B cell (primary cell): ENCODE data around the gene C2CD3. TPM values are rescaled to one million over a fixed set of nuclear protein-coding genes. Genes with fewer than 3 reads are reported as not detected.
"Not testable (repeated sequence)": the region's sequence is repeated elsewhere in the genome, so short reads cannot be mapped to it uniquely, and the experiment has no call there.

ENCODE experiments used
- ATAC-seq: fragments of 200-7000 bp; cut with Tn5 transposase; one replicate; pipeline ENCODE4 v1.10.0; 2021; ENCODE audit warnings: low read depth, mild to moderate bottlenecking, moderate number of reproducible peaks, moderate library complexity
- CTCF ChIA-PET: fragments of 350-600 bp; sonication (Branson Sonifier 250); formaldehyde crosslinking; loops from one replicate; lab custom pipeline; 2021; ENCODE audit warnings: antibody characterized with exemption, inconsistent platforms; lab: Charles Lee
- POLR2A ChIA-PET: fragments of 350-600 bp; sonication (Branson Sonifier 250); formaldehyde crosslinking; loops from one replicate; lab custom pipeline; 2021; ENCODE audit warnings: antibody characterized with exemption; lab: Charles Lee
- DNase-seq: peaks from one replicate; pipeline ENCODE4 v3.0.0; 2013
- H2AFZ ChIP-seq: 2 replicates; pipeline ENCODE4 v1.6.1; 2012; ENCODE audit warnings: mild to moderate bottlenecking, low read depth, low read length; ENCODE audit not compliant: insufficient read depth, poor library complexity, severe bottlenecking
- H3K27ac ChIP-seq, 2 donors: 1 replicate in 1 of 2; 2 replicates in 1 of 2; pipeline ENCODE4 v1.5.1; 2012 to 2013; ENCODE audit warnings: low read length in 2 of 2, mild to moderate bottlenecking in 2 of 2, moderate library complexity in 1 of 2
- H3K27me3 ChIP-seq, 4 experiments: fragments of 200-600 bp in 1 of 4; sonication (generic) in 1 of 4; replicated peaks in 1 of 4; 1 replicate in 2 of 4; 2 replicates in 2 of 4; pipeline versions ENCODE4 v1.6.1 to v1.7.0; 2013 to 2016; ENCODE audit warnings: low read length in 3 of 4, mild to moderate bottlenecking in 2 of 4, mixed read lengths in 1 of 4, moderate library complexity in 1 of 4; ENCODE audit not compliant: insufficient read depth in 4 of 4, control insufficient read depth in 3 of 4; ENCODE audit errors: control extremely low read depth in 1 of 4
- H3K36me3 ChIP-seq, 2 experiments: replicated peaks in 1 of 2; 1 replicate in 1 of 2; 2 replicates in 1 of 2; pipeline versions ENCODE4 v1.6.1 to v1.7.1; 2013; ENCODE audit warnings: low read length in 1 of 2; ENCODE audit not compliant: insufficient read depth in 2 of 2, control insufficient read depth in 1 of 2; ENCODE audit errors: control extremely low read depth in 1 of 2, extremely low read depth in 1 of 2
- H3K4me1 ChIP-seq, 2 donors: fragments of 200-600 bp in 1 of 2; sonication (generic) in 1 of 2; 1 replicate in 1 of 2; 2 replicates in 1 of 2; pipeline versions ENCODE4 v1.5.1 to v1.6.1; 2013 to 2017; ENCODE audit warnings: low read length in 2 of 2; ENCODE audit not compliant: control insufficient read depth in 2 of 2, insufficient read depth in 2 of 2
- H3K4me2 ChIP-seq: replicated peaks from 2 replicates; pipeline ENCODE3; 2012; ENCODE audit warnings: mild to moderate bottlenecking, low read depth, low read length; ENCODE audit not compliant: poor library complexity, severe bottlenecking
- H3K4me3 ChIP-seq, 5 experiments: fragments of 200-600 bp in 1 of 5; sonication (generic) in 1 of 5; 1 replicate in 3 of 5; 2 replicates in 2 of 5; pipeline versions ENCODE4 v1.5.1 to v1.7.0; 2011 to 2016; ENCODE audit warnings: low read length in 4 of 5, mild to moderate bottlenecking in 4 of 5, low read depth in 2 of 5, control low read depth in 1 of 5, moderate library complexity in 1 of 5; ENCODE audit not compliant: insufficient read depth in 1 of 5; ENCODE audit errors: control extremely low read depth in 1 of 5, extremely low read depth in 1 of 5
- H3K79me2 ChIP-seq: fragments of 200-600 bp; sonication (generic); one replicate; pipeline ENCODE4 v1.6.0; 2016; ENCODE audit warnings: low read length; ENCODE audit not compliant: control insufficient read depth, insufficient read depth
- H3K9ac ChIP-seq: fragments of 200-600 bp; sonication (generic); 2 replicates; pipeline ENCODE4 v1.6.1; 2017; ENCODE audit warnings: mild to moderate bottlenecking, low read length, moderate library complexity
- H3K9me3 ChIP-seq, 3 donors: one replicate each; pipeline versions ENCODE4 v1.6.1 to v1.7.1; 2013; ENCODE audit warnings: low read length in 2 of 3; ENCODE audit not compliant: control insufficient read depth in 2 of 3, insufficient read depth in 1 of 3; ENCODE audit errors: control extremely low read depth in 1 of 3
- H4K20me1 ChIP-seq: 2 replicates; pipeline ENCODE4 v1.6.0; 2012; ENCODE audit warnings: mild to moderate bottlenecking, low read length; ENCODE audit not compliant: insufficient read depth, control insufficient read depth, poor library complexity, severe bottlenecking
- H3K27ac Mint-ChIP-seq: one replicate; pipeline ENCODE4 v1.8.0; 2021; ENCODE audit warnings: mixed read lengths
- H3K27me3 Mint-ChIP-seq: one replicate; pipeline ENCODE4 v1.8.0; 2021; ENCODE audit warnings: mixed read lengths
- H3K4me1 Mint-ChIP-seq: one replicate; pipeline ENCODE4 v1.8.0; 2021; ENCODE audit warnings: mixed read lengths
- H3K4me3 Mint-ChIP-seq: one replicate; pipeline ENCODE4 v1.8.0; 2021; ENCODE audit warnings: mixed read lengths
- H3K9me3 Mint-ChIP-seq: one replicate; pipeline ENCODE4 v1.8.0; 2022; ENCODE audit warnings: mixed read lengths; ENCODE audit not compliant: insufficient read depth
- WGBS: methylation state at CpG from one replicate; pipeline ENCODE4 v1.1.5; 2013; ENCODE audit warnings: missing lambda C conversion rate; ENCODE audit not compliant: insufficient coverage; 5-methylcytosine and 5-hydroxymethylcytosine counted together
- intact Hi-C: fragments of 100-400 bp; cut with micrococcal nuclease; formaldehyde crosslinking; loops from one replicate; pipeline ENCODE4 v1.10.0; 2022
- polyA plus RNA-seq: library from polyadenylated mRNA; depleted of rRNA; stranded (reverse); fragments of >200 nt; gene quantifications from 2 replicates; pipeline ENCODE4 v1.2.3, GENCODE V29; 2012
- total RNA-seq, 2 donors: library from RNA; stranded (reverse); fragments of 120-200 nt in 1 of 2; gene quantifications; 1 replicate in 1 of 2; 2 replicates in 1 of 2; pipeline versions ENCODE4 v1.2.3 to v1.2.4, GENCODE V29; 2013 to 2022

Gene C2CD3
- total and polyA plus RNA-seq, 2 donors (not counting 1 experiment from before 2014, with no cell fraction given): 19.8 to 69.0 TPM

GRCh38 chr11:74063628-74064027 is 107.2 kb downstream of the C2CD3 start:
- H3K9me3 Mint-ChIP-seq, H3K79me2 ChIP-seq, H3K27ac ChIP-seq, H4K20me1 ChIP-seq, intact Hi-C loops, H3K4me3 ChIP-seq, H3K27ac Mint-ChIP-seq, DNase-seq, H3K36me3 ChIP-seq, H2AFZ ChIP-seq, ATAC-seq, H3K4me3 Mint-ChIP-seq, H3K27me3 Mint-ChIP-seq, H3K4me1 ChIP-seq, H3K27me3 ChIP-seq, CTCF ChIA-PET, POLR2A ChIA-PET, H3K9ac ChIP-seq, H3K4me2 ChIP-seq, H3K9me3 ChIP-seq: not testable (repeated sequence)
- no CpG with 5 or more reads among the region's 1 CpG for WGBS
- H3K4me1 Mint-ChIP-seq: peaks cover 17% of the 10 kb centered on the region

GRCh38 chr11:74061599-74061998 is 109.2 kb downstream of the C2CD3 start:
- H3K9ac ChIP-seq, H3K4me3 ChIP-seq, H3K27me3 Mint-ChIP-seq, H3K79me2 ChIP-seq, H3K27ac Mint-ChIP-seq, H4K20me1 ChIP-seq, H3K4me1 ChIP-seq, H3K9me3 Mint-ChIP-seq, H3K27ac ChIP-seq, H3K27me3 ChIP-seq, intact Hi-C loops, H3K9me3 ChIP-seq, H2AFZ ChIP-seq, H3K4me3 Mint-ChIP-seq, POLR2A ChIA-PET, DNase-seq, ATAC-seq, CTCF ChIA-PET, H3K4me2 ChIP-seq: not testable (repeated sequence)
- peaks cover 2 to 12% of the 10 kb centered on the region in 2 experiments for H3K36me3 ChIP-seq
- WGBS: 100% methylated on average over 3 of the region's 4 CpGs
- peaks cover 17% of the 10 kb centered on the region for H3K4me1 Mint-ChIP-seq
